H9 (cell line): ENCODE data around the gene C19orf85. TPM values are rescaled to one million over a fixed set of nuclear protein-coding genes. Genes with fewer than 3 reads are reported as not detected.

Experiments used
- DNase-seq: peaks from one replicate; pipeline ENCODE4 v3.0.0-alpha.2; 2017
- H2AFZ ChIP-seq: one replicate; pipeline ENCODE4 v1.6.1; 2013; ENCODE audit warnings: mild to moderate bottlenecking, low read length, control low read depth, moderate library complexity
- H2AK5ac ChIP-seq: 2 replicates; pipeline ENCODE4 v1.6.1; 2013; ENCODE audit warnings: low read length, control low read depth, mixed read lengths; ENCODE audit not compliant: insufficient read length
- H2BK120ac ChIP-seq: one replicate; pipeline ENCODE4 v1.6.1; 2013; ENCODE audit warnings: low read depth, mild to moderate bottlenecking, low read length, control low read depth, inconsistent platforms; ENCODE audit not compliant: poor library complexity, severe bottlenecking
- H2BK12ac ChIP-seq: 2 replicates; pipeline ENCODE4 v1.6.1; 2013; ENCODE audit warnings: low read length, control low read depth, mixed read lengths, low read depth; ENCODE audit not compliant: insufficient read length
- H2BK15ac ChIP-seq: 2 replicates; pipeline ENCODE4 v1.6.1; 2013; ENCODE audit warnings: low read depth, low read length, control low read depth
- H2BK20ac ChIP-seq: one replicate; pipeline ENCODE4 v1.6.1; 2013; ENCODE audit warnings: low read depth, mild to moderate bottlenecking, low read length, control low read depth, inconsistent platforms; ENCODE audit not compliant: poor library complexity, severe bottlenecking
- H2BK5ac ChIP-seq: 2 replicates; pipeline ENCODE4 v1.6.1; 2013; ENCODE audit warnings: low read length, control low read depth, mixed read lengths; ENCODE audit not compliant: insufficient read length
- H3K14ac ChIP-seq: 2 replicates; pipeline ENCODE4 v1.6.1; 2013; ENCODE audit warnings: low read length, control low read depth; ENCODE audit not compliant: insufficient read depth
- H3K18ac ChIP-seq: 2 replicates; pipeline ENCODE4 v1.6.1; 2013; ENCODE audit warnings: low read depth, mild to moderate bottlenecking, mixed read lengths, low read length, control low read depth; ENCODE audit not compliant: insufficient read length
- H3K23ac ChIP-seq: 2 replicates; pipeline ENCODE4 v1.6.1; 2013; ENCODE audit warnings: low read length, control low read depth, mixed read lengths, low read depth; ENCODE audit not compliant: insufficient read length
- H3K23me2 ChIP-seq: 2 replicates; pipeline ENCODE4 v1.6.1; 2013; ENCODE audit warnings: low read depth, mild to moderate bottlenecking, mixed read lengths, low read length, control low read depth; ENCODE audit not compliant: insufficient read length, poor library complexity, severe bottlenecking
- H3K27ac ChIP-seq: 2 replicates; pipeline ENCODE4 v1.5.1; 2013; ENCODE audit warnings: low read length, control low read depth, mixed read lengths, low read depth; ENCODE audit not compliant: insufficient read length
- H3K27me3 ChIP-seq: 2 replicates; pipeline ENCODE4 v1.6.1; 2013; ENCODE audit warnings: low read length, control low read depth, inconsistent platforms; ENCODE audit not compliant: insufficient read depth
- H3K4ac ChIP-seq: 2 replicates; pipeline ENCODE4 v1.6.1; 2013; ENCODE audit warnings: low read depth, mild to moderate bottlenecking, control low read depth, inconsistent platforms, low read length, moderate library complexity
- H3K4me1 ChIP-seq: 2 replicates; pipeline ENCODE4 v1.6.1; 2013; ENCODE audit warnings: low read length, control low read depth, inconsistent platforms; ENCODE audit not compliant: insufficient read depth
- H3K4me2 ChIP-seq: 2 replicates; pipeline ENCODE4 v1.6.1; 2013; ENCODE audit warnings: low read length, control low read depth, mixed read lengths; ENCODE audit not compliant: insufficient read length, insufficient read depth
- H3K56ac ChIP-seq: 2 replicates; pipeline ENCODE4 v1.6.1; 2013; ENCODE audit warnings: low read depth, mild to moderate bottlenecking, mixed read lengths, low read length, control low read depth; ENCODE audit not compliant: insufficient read length
- H3K79me1 ChIP-seq: 2 replicates; pipeline ENCODE4 v1.6.1; 2013; ENCODE audit warnings: low read depth, mild to moderate bottlenecking, moderate library complexity, low read length, control low read depth, inconsistent platforms; ENCODE audit not compliant: insufficient read depth, poor library complexity, severe bottlenecking
- H3K79me2 ChIP-seq: 2 replicates; pipeline ENCODE4 v1.6.1; 2013; ENCODE audit warnings: low read length, control low read depth, inconsistent platforms; ENCODE audit not compliant: insufficient read depth
- H3K9ac ChIP-seq: 2 replicates; pipeline ENCODE4 v1.6.1; 2013; ENCODE audit warnings: low read length, control low read depth, mixed read lengths; ENCODE audit not compliant: insufficient read length; ENCODE audit errors: extremely low read depth
- H3K9me3 ChIP-seq: one replicate; pipeline ENCODE4 v1.6.1; 2013; ENCODE audit warnings: low read depth, low read length, inconsistent platforms; ENCODE audit not compliant: control insufficient read depth
- H3T11ph ChIP-seq: one replicate; pipeline ENCODE4 v1.6.1; 2013; ENCODE audit warnings: mild to moderate bottlenecking, low read length, control low read depth, inconsistent platforms
- H4K20me1 ChIP-seq: one replicate; pipeline ENCODE4 v1.6.1; 2013; ENCODE audit not compliant: control insufficient read depth, insufficient read length, insufficient read depth
- H4K5ac ChIP-seq: 2 replicates; pipeline ENCODE4 v1.6.1; 2013; ENCODE audit warnings: low read depth, mild to moderate bottlenecking, mixed read lengths, low read length, control low read depth; ENCODE audit not compliant: insufficient read length
- H4K8ac ChIP-seq: replicated peaks from 2 replicates; pipeline ENCODE4 v1.6.1; 2013; ENCODE audit warnings: low read length, control low read depth, mixed read lengths, low read depth; ENCODE audit not compliant: insufficient read length
- H4K91ac ChIP-seq: 2 replicates; pipeline ENCODE4 v1.6.1; 2013; ENCODE audit warnings: low read depth, mild to moderate bottlenecking, moderate library complexity, mixed read lengths, low read length, control low read depth; ENCODE audit not compliant: insufficient read length
- H3K27ac Mint-ChIP-seq, 3 experiments: 2 replicates in 2 of 3; 3 replicates in 1 of 3; pipeline ENCODE4 v1.8.0; 2020 to 2021; ENCODE audit warnings: mixed read lengths in 3 of 3, mild to moderate bottlenecking in 1 of 3, moderate library complexity in 1 of 3
- H3K27me3 Mint-ChIP-seq: 2 replicates; pipeline ENCODE4 v1.8.0; 2021; ENCODE audit warnings: low read depth, mild to moderate bottlenecking, moderate library complexity, mixed read lengths
- H3K36me3 Mint-ChIP-seq, 3 experiments: 2 replicates in 2 of 3; 3 replicates in 1 of 3; pipeline ENCODE4 v1.8.0; 2020 to 2021; ENCODE audit warnings: low read depth in 3 of 3, mixed read lengths in 3 of 3; ENCODE audit not compliant: insufficient read depth in 1 of 3
- H3K4me1 Mint-ChIP-seq, 2 experiments: 2 replicates each; pipeline ENCODE4 v1.8.0; 2020; ENCODE audit warnings: mixed read lengths in 2 of 2
- H3K4me3 Mint-ChIP-seq, 2 experiments: 2 replicates in 1 of 2; 3 replicates in 1 of 2; pipeline ENCODE4 v1.8.0; 2020 to 2021; ENCODE audit warnings: mild to moderate bottlenecking in 2 of 2, mixed read lengths in 2 of 2, moderate library complexity in 1 of 2
- H3K9me3 Mint-ChIP-seq, 2 experiments: 2 replicates in 1 of 2; 3 replicates in 1 of 2; pipeline ENCODE4 v1.8.0; 2020; ENCODE audit warnings: mild to moderate bottlenecking in 2 of 2, mixed read lengths in 2 of 2, moderate library complexity in 1 of 2
- WGBS: extraction: QIAGEN DNeasy Blood & Tissue Kit; methylation state at CpG from one replicate; pipeline ENCODE4 v1.1.7; 2013; ENCODE audit warnings: missing lambda C conversion rate, low lambda C conversion rate, mixed read lengths; ENCODE audit not compliant: insufficient read length; ENCODE audit errors: extremely low coverage; 5-methylcytosine and 5-hydroxymethylcytosine counted together
- total RNA-seq: library from RNA; stranded (reverse); gene quantifications from 2 replicates; pipeline ENCODE4 v1.2.1, GENCODE V29; 2021
- TF ChIP-seq, protein P1 (sequence below): fragments of 200-600 bp; sonication (generic); conservative IDR thresholded peaks from 3 replicates; pipeline ENCODE4 v1.8.0; 2021; ENCODE audit warnings: antibody characterized with exemption, mild to moderate bottlenecking

Gene C19orf85
- total RNA-seq, 1 experiment from 2014 or later = 1.2 TPM

DNA sequence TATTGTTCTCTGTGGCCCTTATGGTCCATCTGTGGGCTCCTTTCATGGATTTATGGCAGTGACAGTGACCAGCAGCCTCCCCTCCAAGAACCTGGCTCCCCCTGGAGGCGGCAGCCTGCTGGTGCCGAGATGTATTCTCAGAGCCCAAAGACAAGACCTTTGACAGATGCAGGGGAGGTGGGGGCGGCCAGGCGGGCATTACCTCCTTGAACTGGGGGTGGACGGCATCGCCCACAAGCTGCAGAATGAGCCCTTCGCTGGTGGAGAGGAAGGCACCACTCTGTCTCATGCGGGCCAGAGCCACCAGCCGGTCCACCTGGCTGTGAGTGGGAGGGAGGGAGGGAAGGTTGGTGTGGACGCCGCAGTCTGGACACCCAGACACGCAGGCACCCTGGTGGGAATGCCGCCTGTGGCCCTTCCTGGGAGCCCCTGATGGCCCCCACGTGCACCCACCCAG lies 9.7 kb downstream of the C19orf85 start:
- Mint-ChIP-seq H3K4me3 (peak overlapping the region in 1 of 2 experiments; percentile 60; a peak in 1 of 5 replicates), H3K36me3 (peaks cover 16 to 18% (median 16%) of the 10 kb centered on the region in 3 experiments; a peak in 6 of 7 replicates), H3K4me1 (peaks cover 4 to 26% of the 10 kb centered on the region in 2 experiments), H3K9me3 (no peaks in the 10 kb centered on the region; a peak in 1 of 5 replicates), H3K27me3 (peaks cover 27% of the 10 kb centered on the region), H3K27ac (no peak overlapping the region)
- H3K4ac ChIP-seq = no peak overlapping the region
- H2AK5ac ChIP-seq = no peak overlapping the region
- no peak overlapping the region for H2BK5ac ChIP-seq
- no peaks in the 10 kb centered on the region for H3K9me3 ChIP-seq
- H3K56ac ChIP-seq = no peak overlapping the region
- H3K4me1 ChIP-seq = 0 out of 2 replicates have a peak, but pooled peaks cover 4% of the 10 kb centered on the region
- TF ChIP-seq, protein P1, sequence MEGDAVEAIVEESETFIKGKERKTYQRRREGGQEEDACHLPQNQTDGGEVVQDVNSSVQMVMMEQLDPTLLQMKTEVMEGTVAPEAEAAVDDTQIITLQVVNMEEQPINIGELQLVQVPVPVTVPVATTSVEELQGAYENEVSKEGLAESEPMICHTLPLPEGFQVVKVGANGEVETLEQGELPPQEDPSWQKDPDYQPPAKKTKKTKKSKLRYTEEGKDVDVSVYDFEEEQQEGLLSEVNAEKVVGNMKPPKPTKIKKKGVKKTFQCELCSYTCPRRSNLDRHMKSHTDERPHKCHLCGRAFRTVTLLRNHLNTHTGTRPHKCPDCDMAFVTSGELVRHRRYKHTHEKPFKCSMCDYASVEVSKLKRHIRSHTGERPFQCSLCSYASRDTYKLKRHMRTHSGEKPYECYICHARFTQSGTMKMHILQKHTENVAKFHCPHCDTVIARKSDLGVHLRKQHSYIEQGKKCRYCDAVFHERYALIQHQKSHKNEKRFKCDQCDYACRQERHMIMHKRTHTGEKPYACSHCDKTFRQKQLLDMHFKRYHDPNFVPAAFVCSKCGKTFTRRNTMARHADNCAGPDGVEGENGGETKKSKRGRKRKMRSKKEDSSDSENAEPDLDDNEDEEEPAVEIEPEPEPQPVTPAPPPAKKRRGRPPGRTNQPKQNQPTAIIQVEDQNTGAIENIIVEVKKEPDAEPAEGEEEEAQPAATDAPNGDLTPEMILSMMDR = peak; percentile 74
- H4K8ac ChIP-seq = no peak overlapping the region
- H2BK15ac ChIP-seq = no peak overlapping the region
- H2BK120ac ChIP-seq = no peak overlapping the region
- H3K79me1 ChIP-seq = no peaks in the 10 kb centered on the region
- no peaks in the 10 kb centered on the region for H4K20me1 ChIP-seq
- 0 out of 2 replicates have a peak, but pooled peaks cover 3% of the 10 kb centered on the region for H3K79me2 ChIP-seq
- H3K23me2 ChIP-seq = peaks cover 4% of the 10 kb centered on the region
- WGBS = no CpG with 5 or more reads among the region's 14 CpGs
- DNase-seq = peak; percentile 73
- no peak overlapping the region for H3T11ph ChIP-seq
- H3K14ac ChIP-seq = no peak overlapping the region
- H3K23ac ChIP-seq = no peak overlapping the region
- peaks cover 11% of the 10 kb centered on the region; the same call in 1 of the 2 replicates for H3K27me3 ChIP-seq
- no peak overlapping the region for H2BK20ac ChIP-seq
- no peak overlapping the region for H2AFZ ChIP-seq
- no peak overlapping the region for H2BK12ac ChIP-seq
- H4K91ac ChIP-seq = no peak overlapping the region
- no peak overlapping the region for H3K18ac ChIP-seq
- no peak overlapping the region for H3K9ac ChIP-seq
- no peak overlapping the region for H4K5ac ChIP-seq
- no peak overlapping the region for H3K4me2 ChIP-seq
- H3K27ac ChIP-seq = no peak overlapping the region
